Fibroblast of skin of scalp (primary cell): ENCODE measurements around the gene ADSS1.

ENCODE experiments used
- DNase-seq: peaks from one replicate; pipeline ENCODE4 v3.0.0-alpha.2; 2013

The ADSS1 gene

GRCh38 chr14:104770851-104771272 lies 46.8 kb downstream of the ADSS1 start:
- DNase-seq = no peak

DNA sequence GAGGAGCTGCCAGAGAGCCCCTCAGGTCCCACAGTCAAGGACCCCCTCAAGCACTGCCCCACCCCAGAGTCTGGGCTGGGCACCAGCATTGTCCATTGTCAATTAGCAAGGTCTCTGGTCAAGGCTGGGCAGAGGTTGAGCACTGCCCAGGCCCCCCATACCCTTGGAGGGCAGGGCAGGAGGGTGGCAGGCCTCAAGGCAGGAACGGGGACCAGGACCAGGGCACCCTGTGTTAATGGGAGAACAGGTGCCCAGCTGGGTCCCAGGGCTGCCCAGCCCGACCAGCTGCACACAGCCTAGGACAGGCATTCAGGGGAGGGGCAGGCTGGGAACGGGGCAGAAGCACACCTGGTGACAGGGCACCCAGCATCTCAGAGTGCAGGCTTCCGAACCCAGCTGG lies 47.3 kb downstream of the ADSS1 start:
- DNase-seq = no peak

- DNase-seq = no peak
Observed at GRCh38 chr14:104771918-104772706, 48.1 kb downstream of the ADSS1 start.

- DNase-seq = no peak
Observed at GRCh38 chr14:104772707-104773504, 48.9 kb downstream of the ADSS1 start.

DNA sequence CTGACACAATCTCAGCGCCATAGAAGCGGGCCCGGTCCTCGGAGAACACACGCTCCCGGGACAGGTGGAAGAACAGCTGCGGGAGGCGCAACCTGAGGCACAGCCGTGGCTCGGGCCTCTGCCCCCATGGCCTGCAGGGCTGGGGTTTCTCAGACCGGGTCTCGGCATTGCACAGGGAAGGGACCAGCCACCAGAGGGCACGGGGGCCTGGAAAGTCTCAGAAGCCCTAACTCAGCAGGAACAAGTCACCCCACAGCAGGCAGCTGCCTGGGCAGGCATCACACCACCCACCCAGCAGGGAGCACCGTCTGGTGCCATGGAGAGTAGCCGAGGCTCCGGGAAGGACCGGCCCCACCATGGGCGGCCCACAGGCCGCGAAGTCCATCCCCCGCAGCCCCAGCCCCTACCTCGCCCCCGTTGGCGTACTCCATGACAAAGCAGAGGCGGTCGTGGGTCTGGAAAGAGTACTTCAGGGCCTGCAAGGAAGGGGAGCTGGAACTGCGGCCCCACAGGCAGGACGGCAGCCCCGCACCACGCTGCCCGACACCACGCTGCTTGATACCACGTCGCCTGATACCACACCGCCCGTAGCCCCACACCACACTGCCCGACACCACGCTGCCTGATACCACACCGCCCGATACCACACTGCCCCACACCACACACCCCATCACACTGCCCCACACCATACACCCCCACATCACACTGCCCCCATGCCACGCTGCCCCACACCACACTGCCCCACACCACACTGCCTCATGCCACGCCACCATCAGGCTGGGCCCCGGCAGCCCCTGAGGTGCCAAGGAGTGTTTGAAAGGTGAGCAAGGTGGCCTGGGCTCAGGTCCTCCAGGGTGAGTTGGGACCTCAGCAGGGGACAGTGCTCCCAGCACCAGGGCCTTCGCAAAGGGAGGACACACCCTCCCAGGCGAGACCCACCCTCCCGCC lies 49.8 kb downstream of the ADSS1 start:
- no peak for DNase-seq

- no peak for DNase-seq
Observed at GRCh38 chr14:104774453-104775072, 50.5 kb downstream of the ADSS1 start.

DNA sequence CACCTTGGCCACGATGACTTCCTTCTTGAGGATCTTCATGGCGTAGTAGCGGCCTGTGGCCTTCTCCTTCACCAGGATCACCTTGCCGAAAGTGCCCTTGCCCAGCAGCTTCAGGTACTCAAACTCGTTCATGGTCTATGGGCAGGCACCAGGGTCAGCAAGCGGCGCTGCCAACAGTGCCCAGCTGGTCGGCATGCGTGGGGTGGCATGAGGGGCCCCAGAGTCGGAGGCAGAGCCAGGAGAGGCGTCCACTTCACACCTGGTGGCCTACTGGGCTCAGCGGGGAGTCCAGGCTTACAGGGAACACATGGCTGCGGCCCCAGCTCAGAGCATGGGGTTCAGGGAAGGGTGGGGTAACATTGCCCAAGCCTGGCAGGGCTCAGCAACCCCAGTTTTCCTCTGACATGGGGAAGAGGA lies 51.1 kb downstream of the ADSS1 start:
- no peak for DNase-seq

DNA sequence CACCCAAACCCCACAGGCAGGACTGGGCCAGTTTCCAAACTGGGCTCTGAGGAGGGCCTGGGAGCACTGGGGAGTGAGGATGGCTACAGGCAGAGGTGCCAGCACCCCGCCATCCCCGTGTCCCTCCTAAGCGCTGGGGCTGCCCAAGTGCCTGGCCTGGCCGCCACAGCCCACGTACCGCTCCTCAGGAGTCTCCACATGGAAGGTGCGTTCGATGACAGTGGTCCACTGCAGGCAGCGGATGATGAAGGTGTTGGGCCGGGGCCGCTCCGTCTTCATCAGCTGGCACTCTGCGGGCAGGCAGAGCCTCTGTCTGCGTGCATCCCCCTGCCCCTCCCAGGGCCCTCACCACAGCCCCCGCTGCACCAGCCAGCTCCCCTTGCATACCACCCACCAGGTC lies 52.5 kb downstream of the ADSS1 start:
- DNase-seq = no peak

- no peak for DNase-seq
Observed at GRCh38 chr14:104776961-104777807, 53.2 kb downstream of the ADSS1 start.

- no peak for DNase-seq
Observed at GRCh38 chr14:104777808-104778249, 53.8 kb downstream of the ADSS1 start.

DNA sequence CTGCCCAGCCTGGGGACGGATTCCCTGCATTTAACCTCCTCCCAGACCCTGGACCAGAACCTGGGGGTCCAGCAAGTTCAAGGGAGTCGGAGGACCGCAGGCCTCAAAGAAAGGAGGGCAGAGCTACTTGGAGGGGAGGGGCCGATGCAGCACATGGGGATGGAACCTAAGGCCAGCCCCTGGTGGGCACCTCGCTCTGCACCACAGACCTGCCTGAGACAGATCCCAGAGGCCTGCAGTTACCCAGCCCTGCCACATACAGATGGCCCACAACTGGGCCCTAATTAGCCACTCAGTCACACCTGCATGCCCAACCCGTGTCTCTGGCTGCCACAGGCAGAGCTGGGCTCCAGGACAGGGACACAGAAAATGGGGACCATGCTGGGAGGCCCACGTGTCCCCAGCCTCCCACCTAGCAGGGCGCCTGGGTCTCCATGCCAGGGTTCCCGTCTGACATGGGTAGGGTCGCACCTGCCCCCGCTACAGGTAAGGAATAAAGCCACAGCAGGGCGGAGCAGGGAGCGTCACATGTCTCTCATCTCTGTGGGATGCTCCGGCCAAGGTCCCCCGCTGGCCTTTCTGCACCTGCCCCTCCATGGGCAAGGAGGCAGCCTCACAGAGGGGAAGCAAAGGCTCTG lies 54.8 kb downstream of the ADSS1 start:
- no peak for DNase-seq

DNA sequence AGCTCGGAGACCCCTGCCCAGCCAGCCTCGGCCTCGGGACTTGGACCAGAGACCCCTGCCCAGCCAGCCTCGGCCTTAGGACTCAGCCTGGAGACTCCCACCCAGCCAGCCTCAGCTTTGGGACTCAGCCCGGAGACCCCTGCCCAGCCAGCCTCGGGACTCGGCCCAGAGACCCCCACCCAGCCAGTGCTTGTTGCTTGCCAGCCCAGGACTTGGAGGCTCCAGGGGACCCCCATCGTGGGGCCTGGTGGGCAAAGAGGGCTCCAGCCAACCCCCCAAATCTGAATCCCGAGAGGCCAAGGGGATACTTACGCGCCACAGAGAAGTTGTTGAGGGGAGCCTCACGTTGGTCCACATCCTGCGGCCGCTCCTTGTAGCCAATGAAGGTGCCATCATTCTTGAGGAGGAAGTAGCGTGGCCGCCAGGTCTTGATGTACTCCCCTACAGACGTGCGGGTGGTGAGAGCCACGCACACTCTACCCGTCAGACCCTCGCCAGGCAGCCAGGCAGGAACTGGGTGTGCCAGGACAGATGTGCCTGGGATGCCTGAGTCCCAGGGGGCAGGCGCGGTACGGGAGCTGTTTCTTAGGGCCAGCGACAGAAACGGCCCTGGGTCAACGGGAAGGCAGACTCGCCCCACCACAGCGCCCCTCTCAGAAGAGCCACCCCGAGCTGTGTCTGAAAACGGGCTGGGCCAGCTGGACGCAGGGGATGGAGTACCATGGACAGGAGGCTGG lies 55.9 kb downstream of the ADSS1 start:
- no peak for DNase-seq

DNA sequence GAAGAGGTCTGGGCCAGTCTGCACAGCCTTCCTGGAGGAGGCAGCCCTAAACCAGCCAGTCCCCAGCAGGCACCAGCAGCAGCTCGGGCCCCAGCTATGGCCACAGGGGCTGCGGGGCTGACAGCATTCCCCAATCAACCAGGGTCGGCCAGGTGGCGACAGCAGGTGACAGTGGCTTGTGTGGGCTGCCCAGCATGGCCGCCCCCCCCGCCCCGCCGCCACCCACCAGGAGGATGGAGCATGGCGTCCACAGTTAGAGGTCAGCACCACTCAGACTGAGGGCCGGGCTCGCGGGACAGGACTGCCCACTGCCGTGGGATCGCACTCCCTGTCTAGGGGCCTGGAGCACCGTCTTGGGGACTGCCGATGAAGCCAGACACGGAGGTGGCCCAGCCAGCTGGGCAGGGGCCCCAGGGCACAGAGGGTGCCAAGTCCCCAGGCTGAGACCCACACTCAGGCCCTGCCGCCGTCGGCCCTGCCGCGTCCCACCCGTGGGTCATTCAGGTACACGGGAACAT lies 56.5 kb downstream of the ADSS1 start:
- no peak for DNase-seq

DNA sequence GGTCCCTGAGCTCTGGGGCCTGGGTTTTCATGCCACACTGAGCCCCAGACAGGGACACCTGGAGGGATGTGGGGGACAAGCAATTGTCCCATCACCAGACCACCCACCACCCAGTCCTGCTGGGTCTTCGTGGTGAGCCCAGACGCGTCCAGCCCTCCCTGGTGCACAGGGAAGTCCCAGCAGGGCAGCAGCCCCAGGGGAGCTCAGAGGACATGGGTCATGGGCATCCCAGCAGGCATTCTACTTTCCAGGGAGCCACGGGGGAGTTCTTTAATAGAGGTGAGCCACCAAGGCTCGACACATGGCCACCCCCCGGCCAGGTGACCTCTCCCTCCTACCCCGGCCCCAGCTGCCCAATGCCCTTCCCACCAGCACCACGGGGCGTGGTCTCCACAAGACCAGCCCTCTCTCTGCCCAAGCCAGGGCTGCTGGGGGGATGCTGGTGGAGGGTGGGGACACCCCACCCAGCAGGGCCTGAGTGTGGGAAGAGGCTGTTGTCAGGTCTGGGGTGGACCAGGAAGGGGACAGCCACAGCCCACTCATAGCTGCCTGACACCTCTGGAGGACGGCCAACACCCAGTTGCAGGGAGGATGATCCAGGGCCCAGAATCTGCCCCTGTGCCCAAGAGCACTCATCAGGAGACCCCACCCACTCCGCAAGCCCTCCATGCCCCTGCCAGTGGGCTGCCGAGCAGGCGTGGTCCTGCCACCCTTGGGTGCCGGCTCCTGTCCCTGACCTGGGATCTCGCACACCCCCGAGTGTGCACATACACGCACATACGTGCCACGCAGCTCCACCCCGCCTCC lies 57.4 kb downstream of the ADSS1 start:
- DNase-seq = no peak

GRCh38 chr14:104782086-104782807 lies 58.2 kb downstream of the ADSS1 start:
- DNase-seq = no peak

GRCh38 chr14:104782808-104783139 lies 58.7 kb downstream of the ADSS1 start:
- DNase-seq = no peak

- DNase-seq = no peak
Observed at GRCh38 chr14:104783484-104784217, 59.6 kb downstream of the ADSS1 start.

- no peak for DNase-seq
Observed at GRCh38 chr14:104784218-104784568, 60.2 kb downstream of the ADSS1 start.
